ENCODE data around the gene KCNQ1.

DNA sequence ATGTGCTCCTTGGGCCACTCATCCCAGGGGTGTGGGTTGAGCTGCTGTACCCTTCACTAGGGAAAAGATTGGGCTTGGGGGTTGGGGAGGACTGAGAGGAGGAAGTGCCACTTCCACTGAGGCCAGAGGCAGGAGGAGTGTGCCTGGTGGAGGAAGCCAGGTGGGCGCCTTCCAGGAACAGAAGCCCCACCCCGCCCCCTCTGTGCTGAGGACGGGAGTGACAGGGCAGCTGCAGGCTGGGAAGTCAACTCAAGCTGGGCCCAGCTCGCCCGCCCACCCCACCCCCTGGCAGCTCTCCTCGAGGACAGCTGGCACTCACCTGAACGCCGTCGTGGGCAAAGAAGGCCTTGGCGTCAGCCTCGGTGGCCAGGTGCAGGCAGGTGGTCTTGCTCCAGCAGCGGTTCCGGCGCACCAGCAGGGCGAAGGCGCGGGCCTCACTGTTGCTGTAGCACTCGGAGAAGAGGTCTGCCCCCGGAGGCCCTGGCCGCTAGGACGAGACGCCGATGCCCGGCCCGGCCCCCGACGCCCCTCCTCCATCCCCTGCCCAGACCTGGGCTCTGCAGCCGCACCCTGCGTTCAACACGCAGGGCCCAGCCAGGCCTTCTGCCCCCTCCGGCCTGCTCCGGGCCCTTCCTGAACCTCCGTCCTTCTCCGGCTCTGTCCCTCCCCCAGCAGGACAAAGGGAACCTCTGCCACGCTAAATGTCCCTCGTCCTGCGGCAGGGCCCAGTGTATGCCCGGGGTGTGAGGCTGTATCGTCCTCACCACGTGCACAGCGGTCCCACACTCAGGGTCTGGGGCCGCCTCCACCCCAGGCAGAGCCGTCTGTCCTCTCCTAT lies 30.8 kb upstream of the KCNQ1 start:
- TF ChIP-seq, protein P1, sequence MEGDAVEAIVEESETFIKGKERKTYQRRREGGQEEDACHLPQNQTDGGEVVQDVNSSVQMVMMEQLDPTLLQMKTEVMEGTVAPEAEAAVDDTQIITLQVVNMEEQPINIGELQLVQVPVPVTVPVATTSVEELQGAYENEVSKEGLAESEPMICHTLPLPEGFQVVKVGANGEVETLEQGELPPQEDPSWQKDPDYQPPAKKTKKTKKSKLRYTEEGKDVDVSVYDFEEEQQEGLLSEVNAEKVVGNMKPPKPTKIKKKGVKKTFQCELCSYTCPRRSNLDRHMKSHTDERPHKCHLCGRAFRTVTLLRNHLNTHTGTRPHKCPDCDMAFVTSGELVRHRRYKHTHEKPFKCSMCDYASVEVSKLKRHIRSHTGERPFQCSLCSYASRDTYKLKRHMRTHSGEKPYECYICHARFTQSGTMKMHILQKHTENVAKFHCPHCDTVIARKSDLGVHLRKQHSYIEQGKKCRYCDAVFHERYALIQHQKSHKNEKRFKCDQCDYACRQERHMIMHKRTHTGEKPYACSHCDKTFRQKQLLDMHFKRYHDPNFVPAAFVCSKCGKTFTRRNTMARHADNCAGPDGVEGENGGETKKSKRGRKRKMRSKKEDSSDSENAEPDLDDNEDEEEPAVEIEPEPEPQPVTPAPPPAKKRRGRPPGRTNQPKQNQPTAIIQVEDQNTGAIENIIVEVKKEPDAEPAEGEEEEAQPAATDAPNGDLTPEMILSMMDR (IDR thresholded peaks at IDR 0.05), result no peak
- TF ChIP-seq EZH2 (IDR thresholded peaks at IDR 0.05; ENCODE audit: borderline replicate concordance, insufficient read depth, low read depth, low read length, poor library complexity, severe bottlenecking), result no peak

All from B cell (primary cell).